AG09309 (cell line): ENCODE data around the gene FYB1.

ENCODE experiments used
- DNase-seq: peaks from one replicate; pipeline ENCODE4 v3.0.0-alpha.2; 2010; ENCODE audit warnings: low read depth
- H3K4me3 ChIP-seq: 2 replicates; pipeline ENCODE4 v1.5.1; 2011; ENCODE audit warnings: mild to moderate bottlenecking, low read depth, low read length, moderate library complexity; ENCODE audit not compliant: control insufficient read depth
- TF ChIP-seq, protein P1 (sequence below): IDR thresholded peaks from 2 replicates; pipeline ENCODE4 v1.5.1; 2011; ENCODE audit warnings: mild to moderate bottlenecking, low read depth, low read length, inconsistent platforms; ENCODE audit not compliant: insufficient read depth, control insufficient read depth; ENCODE audit errors: missing control alignments

Gene FYB1

DNA sequence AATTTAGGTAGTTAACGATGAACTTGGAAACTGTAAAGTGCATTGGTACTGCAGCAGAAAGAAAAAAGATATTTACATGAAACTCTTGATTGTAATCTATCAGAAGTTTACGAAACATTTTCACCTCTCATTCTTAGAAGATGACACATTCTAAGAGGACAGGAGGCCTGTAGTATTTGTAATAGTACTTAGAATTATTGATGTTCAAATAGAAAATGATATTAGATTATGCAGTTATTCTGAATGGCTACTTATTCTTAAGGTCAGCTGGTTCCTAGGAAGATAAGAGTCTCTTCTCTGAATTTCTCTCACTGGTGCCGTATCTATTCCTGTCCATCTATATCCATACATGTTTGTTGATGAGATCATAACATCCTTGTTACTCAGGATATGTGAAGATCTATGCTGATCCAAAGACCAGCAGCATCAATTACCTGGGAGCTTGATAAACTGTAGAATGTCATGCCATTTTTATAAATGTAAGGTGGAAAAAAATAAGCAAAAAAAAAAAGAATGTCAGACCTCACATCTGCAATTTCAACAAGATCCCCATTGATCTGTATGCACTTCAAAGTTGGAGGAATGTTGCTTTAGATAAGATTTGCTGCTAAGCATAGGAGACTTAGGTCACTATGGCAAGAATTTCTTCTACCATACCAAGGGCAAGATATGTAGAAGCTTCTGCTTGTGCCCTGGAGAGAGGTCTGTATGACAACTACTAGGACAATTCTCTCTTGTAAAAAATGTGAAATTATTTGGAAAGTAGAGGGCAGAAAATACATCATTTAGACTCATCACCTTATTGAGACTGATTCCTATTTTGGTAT lies 102.8 kb downstream of the FYB1 start:
- TF ChIP-seq, protein P1, sequence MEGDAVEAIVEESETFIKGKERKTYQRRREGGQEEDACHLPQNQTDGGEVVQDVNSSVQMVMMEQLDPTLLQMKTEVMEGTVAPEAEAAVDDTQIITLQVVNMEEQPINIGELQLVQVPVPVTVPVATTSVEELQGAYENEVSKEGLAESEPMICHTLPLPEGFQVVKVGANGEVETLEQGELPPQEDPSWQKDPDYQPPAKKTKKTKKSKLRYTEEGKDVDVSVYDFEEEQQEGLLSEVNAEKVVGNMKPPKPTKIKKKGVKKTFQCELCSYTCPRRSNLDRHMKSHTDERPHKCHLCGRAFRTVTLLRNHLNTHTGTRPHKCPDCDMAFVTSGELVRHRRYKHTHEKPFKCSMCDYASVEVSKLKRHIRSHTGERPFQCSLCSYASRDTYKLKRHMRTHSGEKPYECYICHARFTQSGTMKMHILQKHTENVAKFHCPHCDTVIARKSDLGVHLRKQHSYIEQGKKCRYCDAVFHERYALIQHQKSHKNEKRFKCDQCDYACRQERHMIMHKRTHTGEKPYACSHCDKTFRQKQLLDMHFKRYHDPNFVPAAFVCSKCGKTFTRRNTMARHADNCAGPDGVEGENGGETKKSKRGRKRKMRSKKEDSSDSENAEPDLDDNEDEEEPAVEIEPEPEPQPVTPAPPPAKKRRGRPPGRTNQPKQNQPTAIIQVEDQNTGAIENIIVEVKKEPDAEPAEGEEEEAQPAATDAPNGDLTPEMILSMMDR = no peak
- no peak for DNase-seq
- no peak overlapping the region for H3K4me3 ChIP-seq

GRCh38 chr5:39115644-39116343 lies 103.6 kb downstream of the FYB1 start:
- no peak for DNase-seq
- TF ChIP-seq, protein P1 = no peak
- H3K4me3 ChIP-seq = no peak overlapping the region

DNA sequence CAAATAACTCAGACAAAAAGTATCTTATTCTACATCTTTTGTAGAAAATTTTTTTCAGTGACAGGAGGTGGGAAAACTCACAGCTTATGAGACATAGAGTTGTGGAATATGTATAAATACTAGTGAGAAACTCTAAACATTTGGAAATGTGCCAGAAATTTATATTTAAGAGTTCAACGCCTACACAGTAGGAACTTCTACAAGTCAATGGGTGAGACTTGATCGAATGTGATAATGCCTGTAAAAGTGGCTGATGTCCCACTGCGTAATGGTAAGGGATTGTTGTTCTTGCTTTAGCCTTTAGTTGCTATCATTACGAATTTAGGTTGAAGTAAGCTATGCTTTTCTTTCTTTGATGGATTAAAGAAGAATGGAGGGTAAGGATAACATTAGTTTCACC lies 105.2 kb downstream of the FYB1 start:
- TF ChIP-seq, protein P1 = no peak
- DNase-seq = no peak
- no peak overlapping the region for H3K4me3 ChIP-seq

GRCh38 chr5:39113354-39113953 lies 105.9 kb downstream of the FYB1 start:
- TF ChIP-seq, protein P1 = no peak
- no peak for DNase-seq
- H3K4me3 ChIP-seq = no peak overlapping the region

- TF ChIP-seq, protein P1 = no peak
- H3K4me3 ChIP-seq = no peak overlapping the region
- no peak for DNase-seq
Observed at GRCh38 chr5:39109606-39110005, 109.8 kb downstream of the FYB1 start.

GRCh38 chr5:39108987-39109386 lies 110.4 kb downstream of the FYB1 start:
- no peak for DNase-seq
- TF ChIP-seq, protein P1 = no peak
- no peak overlapping the region for H3K4me3 ChIP-seq
